ENCODE results near the gene PRKD1.

GRCh38 chr14:29682789-29683188 lies 244.9 kb downstream of the PRKD1 start:
- TF ChIP-seq JUND (IDR thresholded peaks at IDR 0.05), result no peak
- TF ChIP-seq EZH2 (IDR thresholded peaks at IDR 0.05), result no peak
- no peak for TF ChIP-seq RAD21 (IDR thresholded peaks at IDR 0.05; ENCODE audit: low read depth)
- TF ChIP-seq CTCF (IDR thresholded peaks at IDR 0.05 in 2 of 3, conservative IDR thresholded peaks at IDR 0.05 in 1 of 3; ENCODE audit: borderline replicate concordance in 1 of 3, insufficient read depth in 1 of 3, low read depth in 2 of 3, low read length in 2 of 3), result no peak
- no peak for TF ChIP-seq REST (IDR thresholded peaks at IDR 0.05; ENCODE audit: low read depth)
- TF ChIP-seq POLR2A (IDR thresholded peaks at IDR 0.05; ENCODE audit: borderline replicate concordance, extremely low read depth, insufficient read depth, insufficient read length), result no peak
- TF ChIP-seq EZH2phosphoT487 (IDR thresholded peaks at IDR 0.05; ENCODE audit: borderline replicate concordance), result no peak
- no peak for TF ChIP-seq YY1 (IDR thresholded peaks at IDR 0.05; ENCODE audit: extremely low read depth, insufficient replicate concordance, low read depth, low read length)
- no peak for TF ChIP-seq EGR1 (IDR thresholded peaks at IDR 0.05; ENCODE audit: low read depth)
- no peak for TF ChIP-seq SRF (IDR thresholded peaks at IDR 0.05; ENCODE audit: low read depth)
- TF ChIP-seq POLR2AphosphoS5 (IDR thresholded peaks at IDR 0.05; ENCODE audit: low read depth, low read length), result no peak

Measured in HCT116 (cell line).